GM21737 (cell line): ENCODE results near the gene ZBTB34.

Experiments
- ATAC-seq: cut with Tn5 transposase; IDR thresholded peaks from one replicate; pipeline ENCODE4 v1.9.1; 2021; ENCODE audit warnings: mild to moderate bottlenecking, moderate library complexity; ENCODE audit not compliant: unreplicated experiment

ZBTB34 gene

DNA sequence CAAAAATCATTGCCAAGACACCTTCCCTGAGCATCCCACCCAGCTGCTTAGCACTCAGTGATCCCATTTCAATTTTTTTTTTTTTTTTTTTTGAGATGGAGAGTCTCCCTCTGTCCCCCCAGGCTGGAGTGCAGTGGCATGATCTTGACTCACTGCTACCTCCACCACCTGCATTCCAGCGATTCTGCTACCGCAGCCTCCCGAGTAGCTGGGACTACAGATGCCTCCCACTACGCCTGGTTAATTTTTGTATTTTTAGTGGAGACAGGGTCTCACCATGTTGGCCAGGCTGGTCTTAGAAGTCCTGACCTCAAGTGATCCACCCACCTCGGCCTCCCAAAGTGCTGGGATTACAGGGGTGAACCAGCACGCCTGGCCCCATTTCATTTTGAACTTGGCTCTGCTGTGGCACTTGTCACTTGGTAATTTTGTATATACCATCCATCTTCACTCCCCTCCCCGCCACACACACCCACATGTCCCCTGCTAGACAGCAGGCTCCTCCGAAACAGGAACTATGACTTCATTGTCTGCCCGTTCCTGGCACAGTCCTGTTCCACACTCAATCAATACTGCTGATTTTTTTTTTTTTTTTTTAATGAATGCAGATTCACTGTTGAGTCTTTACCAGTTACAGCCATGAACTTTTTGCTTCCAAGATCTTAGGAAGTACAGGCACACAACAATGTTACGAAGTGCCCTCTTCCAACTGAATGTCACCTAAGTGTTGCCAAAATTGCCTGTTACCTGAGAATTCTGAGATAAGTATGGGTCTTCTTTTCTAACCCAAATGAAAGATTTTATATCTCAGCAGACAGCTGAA lies 17.3 kb upstream of the ZBTB34 start:
- no peak for ATAC-seq

DNA sequence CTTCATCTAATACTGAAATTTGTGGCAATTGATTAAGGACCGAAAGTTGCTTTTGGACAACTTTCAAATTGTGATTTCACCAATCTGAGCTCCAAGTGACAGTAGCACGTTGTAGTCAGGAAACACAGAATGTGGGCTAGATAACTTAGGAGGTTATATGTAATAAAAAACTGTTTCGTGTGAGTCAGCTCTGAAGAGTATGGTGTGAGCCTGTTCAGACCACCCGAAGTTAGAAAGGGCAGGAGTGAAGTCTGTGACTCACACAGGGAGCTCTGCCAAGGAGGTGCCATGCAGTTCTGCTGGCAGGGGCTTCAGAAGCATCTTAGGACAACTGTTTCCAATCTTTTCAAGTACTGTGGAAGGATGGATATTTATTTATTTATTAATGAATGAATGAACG lies 16.4 kb upstream of the ZBTB34 start:
- ATAC-seq = no peak

DNA sequence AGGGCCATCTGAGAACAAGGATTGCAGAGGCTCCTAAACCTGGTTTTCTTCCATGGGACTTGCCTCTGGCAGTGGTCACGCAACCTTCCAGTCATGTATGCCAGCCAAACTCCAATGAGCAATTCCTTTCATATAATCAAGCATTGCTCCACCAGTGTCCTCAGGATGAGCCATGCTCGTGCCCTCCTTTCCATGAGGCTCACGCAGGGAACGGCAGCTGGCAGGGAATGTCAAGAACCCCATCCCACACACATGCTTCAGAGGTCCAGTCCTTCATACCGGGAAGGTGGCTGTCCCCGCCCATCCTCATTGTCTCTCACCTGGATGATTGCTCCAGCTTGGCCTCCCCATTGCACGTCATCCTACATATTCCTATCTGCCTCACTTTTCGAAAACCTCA lies 13.4 kb upstream of the ZBTB34 start:
- ATAC-seq = no peak

DNA sequence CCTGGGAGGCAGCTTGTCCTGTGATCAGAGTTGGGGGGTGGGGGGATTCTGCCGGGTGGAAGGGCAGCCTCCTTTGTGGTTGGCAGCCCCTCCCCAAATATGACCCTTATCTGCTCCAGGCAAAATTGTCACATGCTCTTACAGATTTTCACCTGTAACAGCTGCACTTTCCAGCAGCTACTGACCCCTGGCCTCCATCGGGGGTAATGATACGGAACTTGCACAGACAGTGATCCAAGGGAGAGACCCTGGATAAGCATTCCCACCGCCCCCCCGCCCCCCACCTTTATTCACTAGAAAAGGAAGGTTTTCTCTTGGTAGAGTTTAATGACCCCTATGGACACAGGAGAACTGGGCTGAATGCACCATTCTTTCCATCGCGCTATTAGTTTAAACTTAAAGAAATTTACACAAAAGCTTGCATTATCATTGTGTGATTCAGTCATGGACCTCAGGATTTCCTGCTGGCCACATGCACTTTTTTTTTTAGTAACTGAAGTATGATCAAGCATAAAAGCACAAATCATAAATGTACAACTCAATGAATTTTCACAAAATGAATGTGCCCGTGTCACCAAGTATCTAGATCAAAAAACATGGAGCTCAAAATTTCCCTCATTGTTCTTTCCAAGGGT lies 10.7 kb upstream of the ZBTB34 start:
- no peak for ATAC-seq

DNA sequence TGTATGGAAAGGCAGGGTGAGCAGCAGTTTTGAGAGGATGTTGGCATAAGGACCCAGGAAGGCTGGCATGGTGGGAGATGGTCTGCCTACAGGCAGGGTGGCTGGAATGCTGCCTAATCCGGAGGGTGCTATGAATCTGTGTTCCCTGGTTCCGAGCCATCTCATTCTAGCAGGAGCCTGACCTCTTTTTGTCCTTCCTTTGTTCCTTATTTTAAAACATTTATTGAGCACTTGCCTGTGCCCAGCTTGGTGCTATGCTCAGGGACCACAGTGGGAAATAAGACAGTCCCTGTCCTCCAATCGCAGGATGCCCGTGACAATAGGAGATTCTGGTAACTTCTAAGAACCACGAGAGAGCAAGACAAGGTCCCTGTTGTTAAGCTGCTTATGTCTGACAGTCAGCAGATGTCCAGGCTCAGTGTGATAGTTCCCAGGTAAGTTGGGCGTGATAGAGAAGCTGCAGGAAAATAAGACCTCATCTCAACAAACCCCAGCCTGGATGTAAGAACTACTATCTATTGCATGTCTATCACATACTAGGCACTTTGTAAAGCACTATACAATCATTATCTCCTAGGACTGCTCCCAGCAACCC lies 9.1 kb upstream of the ZBTB34 start:
- ATAC-seq = no peak

DNA sequence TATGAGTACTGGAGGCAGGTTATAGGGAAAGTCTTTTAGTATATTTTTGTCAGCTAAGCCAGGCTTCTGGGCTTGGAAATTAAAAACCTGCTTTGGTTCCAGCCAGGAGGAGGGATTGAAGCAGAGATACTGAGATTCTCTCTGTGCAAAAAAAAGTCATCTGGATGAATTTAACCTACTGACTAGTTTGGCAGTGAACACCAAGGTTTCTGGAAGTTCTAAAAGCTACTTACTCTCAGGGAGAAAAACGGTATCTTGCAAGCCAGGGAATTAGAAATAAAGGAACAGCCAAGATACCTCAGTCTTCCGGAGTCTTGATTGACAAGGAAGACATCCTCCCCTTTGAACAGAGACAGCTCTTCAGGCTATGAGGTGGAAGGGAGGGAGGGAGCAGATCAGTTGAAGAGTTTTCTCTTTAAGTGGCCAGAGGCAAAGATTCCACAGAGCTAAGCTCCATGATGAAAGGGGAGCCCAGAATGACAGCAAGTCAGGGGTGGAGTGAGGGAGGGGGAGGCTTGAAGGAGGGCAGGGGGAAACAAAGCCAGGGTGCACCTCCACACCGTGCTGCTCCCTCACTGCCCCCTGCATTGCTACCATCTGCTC lies 8.3 kb upstream of the ZBTB34 start:
- no peak for ATAC-seq

DNA sequence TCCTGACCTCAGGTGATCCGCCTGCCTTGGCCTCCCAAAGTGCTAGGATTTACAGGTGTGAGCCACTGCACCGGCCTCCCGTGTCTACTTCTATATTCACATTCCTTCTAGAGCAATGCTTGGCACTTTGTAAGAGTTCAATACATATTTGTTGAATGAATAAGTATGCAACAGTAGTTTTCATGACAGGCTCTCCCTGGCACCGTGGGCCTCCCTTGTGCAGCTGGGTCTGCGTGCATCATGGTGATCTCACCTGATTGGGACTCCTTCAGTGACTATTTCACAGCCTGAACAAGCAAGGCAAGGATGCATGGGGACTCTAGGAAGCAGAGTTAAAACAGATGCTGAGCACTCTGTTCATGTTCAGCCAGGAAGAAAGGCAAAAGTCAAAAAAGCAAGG lies 6.8 kb upstream of the ZBTB34 start:
- no peak for ATAC-seq

DNA sequence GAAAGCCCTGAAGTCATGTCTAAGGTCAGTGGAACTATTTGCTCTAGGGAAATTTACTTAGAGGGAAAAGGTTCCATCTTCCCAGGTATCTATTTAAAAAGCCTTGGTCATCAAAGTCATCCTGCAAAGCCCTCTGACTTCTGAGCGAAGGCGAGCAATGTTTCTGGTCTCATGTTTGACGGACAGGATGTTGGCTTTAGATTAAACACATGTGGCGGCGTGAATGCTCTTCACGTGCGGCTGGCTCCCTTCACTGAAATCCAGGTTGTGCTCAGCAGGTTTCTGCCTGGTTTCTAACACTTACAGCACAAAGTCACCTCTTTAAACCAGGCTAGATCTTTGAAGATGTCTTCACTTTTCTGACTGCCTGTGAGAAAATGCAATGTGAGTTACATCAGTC lies 5.7 kb upstream of the ZBTB34 start:
- ATAC-seq = no peak

DNA sequence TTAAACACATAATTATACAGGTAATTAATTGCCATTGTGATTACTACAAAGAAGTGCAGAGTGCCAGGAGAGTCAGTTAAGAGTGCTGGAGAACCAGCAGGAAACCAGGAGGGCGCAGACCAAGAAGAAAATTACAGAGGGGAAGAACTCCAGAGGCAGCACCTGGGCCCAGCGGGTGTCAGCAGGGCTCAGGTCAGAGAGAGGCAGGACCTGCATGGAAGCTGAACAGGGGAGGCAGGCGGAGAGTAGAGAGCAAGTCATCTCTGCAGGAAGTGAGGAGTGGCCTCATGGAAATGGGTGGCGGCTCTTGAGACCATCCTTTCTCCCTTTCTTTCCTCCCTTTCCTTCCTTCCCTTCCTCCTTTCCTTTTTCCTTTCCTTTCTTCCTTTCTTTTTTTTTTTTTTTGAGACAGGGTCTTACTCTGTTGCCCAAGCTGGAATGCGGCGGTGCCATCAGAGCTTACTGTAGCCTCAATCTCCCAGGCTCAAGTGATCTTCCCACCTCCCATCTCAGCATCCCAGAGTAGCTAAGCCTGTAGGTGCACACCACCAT lies 4.0 kb upstream of the ZBTB34 start:
- no peak for ATAC-seq

DNA sequence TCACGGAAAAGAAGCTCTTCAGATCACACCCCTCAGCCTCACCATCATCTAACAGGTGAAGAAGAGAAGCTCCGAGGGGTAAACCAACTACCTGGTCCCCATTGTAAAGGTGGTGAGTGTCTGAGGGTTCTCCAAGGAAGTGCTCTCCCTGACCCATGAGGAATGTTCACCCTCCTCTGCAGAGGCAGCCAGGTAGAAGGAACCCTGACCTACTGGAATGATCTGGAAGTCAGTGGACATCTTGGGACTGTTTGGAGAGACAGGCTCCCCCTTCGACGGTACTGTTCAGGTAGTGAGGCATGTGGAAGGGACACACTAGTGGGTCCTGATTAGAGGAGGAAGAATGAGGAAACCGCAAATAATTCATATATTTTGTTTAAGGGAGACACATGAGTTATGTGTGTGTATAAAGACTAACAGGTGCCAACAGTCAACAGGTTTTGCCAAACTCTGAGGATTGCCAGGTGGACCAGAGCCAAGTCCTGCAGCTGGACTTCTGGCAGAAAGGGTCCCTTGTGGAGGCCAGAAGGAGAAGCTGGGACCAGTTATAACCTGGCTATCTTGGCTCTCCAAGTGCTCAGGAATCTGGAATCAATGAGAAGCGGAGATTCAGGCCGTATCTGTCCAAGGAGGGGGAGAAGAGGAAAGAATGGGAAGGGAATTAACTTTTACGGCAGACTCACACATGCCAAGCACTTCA lies 3.0 kb upstream of the ZBTB34 start:
- no peak for ATAC-seq

DNA sequence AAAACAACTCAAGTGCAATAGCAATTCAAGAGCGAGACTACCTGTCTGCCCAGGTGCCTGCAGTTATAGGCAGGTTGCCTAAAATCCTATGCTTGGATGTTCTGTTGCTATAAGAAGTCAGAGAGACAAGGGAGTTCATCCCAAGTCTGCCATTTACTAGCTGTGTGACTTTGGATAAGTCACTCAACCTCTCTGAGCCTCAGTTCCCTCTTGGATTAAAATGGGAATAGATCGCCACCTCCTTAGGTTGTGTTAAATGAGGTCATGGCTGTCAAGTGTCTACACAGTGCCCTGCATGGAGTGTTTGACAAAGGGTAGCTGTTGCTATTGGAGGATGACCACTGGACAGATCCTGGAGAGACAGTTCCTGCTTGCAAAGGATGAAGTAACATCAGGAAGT lies 1.3 kb upstream of the ZBTB34 start:
- ATAC-seq = no peak

DNA sequence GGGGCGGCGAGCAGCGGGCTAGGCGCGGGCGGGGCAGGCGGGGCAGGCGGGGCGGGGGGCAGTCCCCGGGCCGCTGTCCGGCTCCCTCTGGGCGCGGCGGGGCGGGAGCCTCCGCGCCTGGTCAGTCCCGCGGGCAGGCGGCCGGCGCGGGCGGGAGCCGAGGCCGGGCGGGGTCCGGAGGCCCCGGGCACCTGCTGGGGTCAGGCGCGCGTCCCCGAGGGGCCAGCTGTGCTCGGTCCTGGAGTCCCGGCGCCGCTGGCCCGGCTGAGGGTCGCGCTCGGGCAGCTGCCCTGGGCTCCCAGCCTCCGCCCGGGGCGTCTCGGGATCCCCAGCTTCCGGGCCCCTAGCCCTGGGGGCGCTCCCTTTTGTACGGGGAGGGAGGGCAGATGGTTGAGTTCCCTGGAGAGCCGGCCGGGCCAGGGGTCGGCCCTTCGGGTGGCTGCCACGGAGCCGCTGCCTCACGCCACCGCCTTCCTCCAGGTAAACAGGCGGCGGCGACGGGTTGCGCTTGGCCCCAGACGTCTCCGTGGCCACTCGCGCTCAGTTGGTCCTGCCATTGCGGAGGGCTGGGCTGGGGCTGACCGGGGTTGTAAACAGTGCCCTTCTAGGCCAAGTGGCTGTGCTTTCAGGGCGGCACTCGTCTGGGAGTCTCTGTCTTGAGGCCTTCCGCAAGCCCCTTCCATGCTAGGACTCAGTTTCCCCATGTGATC lies 473 bp downstream of the ZBTB34 start:
- peak; percentile 30 for ATAC-seq

DNA sequence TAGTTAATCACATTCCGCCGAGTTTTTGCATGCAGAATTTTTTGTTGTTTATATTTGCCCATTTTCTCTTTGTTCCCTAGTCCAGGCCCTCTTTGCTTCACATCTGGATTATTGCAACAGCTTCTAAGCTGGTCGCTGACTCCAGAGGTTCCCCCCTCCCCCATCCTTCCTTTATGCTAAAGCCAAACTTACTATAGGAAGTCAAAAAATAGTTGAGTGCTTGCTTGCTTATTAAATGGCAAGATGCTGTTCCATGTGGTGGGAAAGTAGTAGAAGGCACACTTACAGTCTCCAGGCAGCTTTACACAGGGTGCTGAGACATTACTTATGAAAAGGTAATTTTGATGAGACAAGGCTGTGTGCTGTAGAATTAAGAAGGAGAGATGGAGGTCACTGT lies 1.3 kb downstream of the ZBTB34 start:
- ATAC-seq = no peak

DNA sequence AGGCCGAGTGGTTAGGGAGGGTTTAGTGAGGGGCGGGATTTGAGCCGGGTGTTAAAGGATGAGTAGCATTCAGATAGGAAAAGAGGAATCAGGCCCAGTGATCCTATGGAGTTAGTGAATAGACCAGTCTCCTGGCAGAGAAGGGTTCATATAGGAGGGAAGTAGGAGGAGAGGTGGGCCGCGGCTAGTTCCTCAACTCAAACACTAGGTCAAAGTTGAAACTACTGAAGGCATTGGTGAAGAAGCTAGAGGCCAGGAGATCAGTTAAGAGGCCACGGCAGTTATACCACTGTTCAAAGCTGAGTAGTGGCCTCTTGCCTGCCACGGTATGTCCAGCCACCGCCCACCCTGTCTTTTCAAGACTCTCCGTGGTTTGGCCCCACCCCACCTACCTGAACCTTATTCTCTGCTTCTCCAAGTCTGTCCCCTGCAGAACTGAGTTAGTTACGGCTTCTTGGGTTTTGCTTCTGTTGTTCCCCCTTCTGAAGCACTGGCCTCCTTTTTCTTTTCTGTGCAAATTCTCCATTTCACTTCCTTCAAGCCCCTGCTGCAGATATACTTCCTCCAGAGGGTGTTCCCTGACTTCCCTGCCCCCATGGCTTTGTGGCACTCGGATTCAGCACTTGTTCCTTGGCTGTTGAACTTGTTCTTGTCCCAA lies 1.8 kb downstream of the ZBTB34 start:
- no peak for ATAC-seq

DNA sequence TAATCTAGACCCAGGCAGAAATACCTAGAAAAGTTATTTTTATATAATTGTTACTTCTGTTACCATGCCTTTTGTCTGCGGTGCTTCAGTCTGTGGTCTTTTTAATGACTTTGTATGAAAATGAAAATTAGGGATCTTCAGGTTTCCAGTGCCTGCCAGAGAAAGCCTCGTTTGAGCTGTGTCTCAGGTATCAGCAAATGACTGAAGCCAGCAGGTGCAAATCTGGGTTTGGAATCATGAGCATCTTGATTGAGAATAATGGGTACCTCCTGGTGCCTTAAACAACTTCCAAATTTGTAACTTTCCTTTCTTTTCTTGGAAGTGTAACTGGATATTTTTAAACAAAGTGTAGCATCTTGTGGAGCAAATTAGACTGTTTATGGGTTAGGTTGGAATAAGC lies 4.3 kb downstream of the ZBTB34 start:
- no peak for ATAC-seq

DNA sequence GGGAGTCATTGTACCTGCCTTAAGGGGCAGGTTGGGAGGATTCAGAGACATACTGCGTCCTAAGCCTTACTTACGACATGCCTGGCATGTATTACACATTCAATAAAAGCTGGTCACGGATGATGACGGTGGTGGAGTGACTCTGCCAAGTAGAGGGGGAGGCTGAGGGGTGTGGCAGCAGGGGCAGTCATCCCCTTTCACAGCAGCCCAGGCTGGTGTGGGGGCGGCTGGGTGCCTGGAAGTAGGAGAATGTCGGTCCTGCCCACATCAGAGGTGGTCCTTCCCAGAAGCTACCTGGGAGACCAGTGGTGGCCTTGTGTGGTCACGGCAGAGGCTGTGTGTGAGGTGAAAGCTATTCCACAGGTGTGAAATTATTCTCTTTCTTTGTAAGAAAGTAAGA lies 8.9 kb downstream of the ZBTB34 start:
- no peak for ATAC-seq

DNA sequence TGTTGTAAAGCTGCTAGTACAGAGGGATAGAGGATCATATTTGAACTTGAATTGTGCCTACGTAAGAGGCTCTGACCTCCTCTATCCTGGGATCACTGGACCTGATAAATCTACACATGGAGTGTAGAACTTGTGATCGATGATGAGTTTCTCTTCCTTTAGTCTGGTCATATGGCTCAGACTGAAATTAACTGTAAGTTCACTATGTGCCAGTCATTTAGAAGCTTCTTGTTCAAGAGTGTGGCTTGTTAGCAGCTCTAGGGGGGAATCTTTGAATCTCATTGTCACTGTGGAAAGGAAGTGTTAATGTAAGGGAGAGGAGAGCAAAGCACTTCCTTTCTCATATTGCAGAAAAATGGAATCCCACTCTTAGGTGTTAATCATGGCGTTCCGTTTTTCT lies 12.1 kb downstream of the ZBTB34 start:
- ATAC-seq = no peak

DNA sequence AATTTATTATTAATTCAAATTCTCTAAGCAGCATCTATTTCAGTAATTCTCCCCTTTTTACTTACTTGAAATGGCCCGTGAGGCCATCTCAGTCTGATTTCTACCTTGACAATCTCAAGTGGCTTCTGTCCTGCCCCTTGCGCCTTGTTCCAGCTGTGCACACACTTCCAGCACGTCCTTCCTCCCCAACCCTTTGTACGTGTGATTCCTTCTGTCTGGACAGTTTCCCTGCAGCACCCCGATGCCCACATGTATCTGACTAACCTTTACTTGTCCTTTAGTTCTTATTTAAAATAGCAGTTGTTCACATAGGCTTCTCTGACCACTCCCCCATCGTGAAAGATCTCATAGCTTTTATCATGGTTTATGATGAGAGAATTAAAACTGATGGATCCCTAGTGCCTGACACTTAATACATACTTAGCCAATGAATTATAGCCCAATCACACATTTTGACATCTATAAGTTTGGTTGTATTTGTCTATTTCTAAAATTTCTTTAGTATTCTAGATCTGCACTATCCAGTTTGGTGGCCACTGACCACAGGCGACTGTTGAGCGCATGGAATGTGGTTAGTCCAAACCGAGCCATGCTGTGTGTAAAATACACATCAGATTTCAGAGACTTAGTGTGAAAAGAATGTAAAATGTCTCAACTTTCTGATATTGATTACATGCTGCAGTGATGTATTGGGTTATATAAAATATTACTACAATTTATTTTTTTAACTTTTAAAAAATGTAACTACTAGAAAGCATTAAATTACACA lies 14.3 kb downstream of the ZBTB34 start:
- ATAC-seq = no peak
